T-helper 1 cell treated with Interleukin-12 subunit alpha and Interleukin-12 subunit beta and Interleukin-4 antibody, amounts not matched to agents 30 μg/mL and 1 μg/mL, for 36 hours (primary cell): Measurements from ENCODE around the gene RXFP4.
"Not testable (repeated sequence)": the region's sequence is repeated elsewhere in the genome, so short reads cannot be mapped to it uniquely, and the experiment has no call there.

ENCODE experiments used
- H3K27ac Mint-ChIP-seq: one replicate; pipeline ENCODE4 v1.8.0; 2021; ENCODE audit warnings: mild to moderate bottlenecking, mixed read lengths
- H3K27me3 Mint-ChIP-seq: one replicate; pipeline ENCODE4 v1.8.0; 2021; ENCODE audit warnings: low read depth, mixed read lengths
- H3K36me3 Mint-ChIP-seq: one replicate; pipeline ENCODE4 v1.8.0; 2021; ENCODE audit warnings: low read depth, mixed read lengths
- H3K4me1 Mint-ChIP-seq: one replicate; pipeline ENCODE4 v1.8.0; 2021; ENCODE audit warnings: low read depth, mixed read lengths
- H3K4me3 Mint-ChIP-seq: one replicate; pipeline ENCODE4 v1.8.0; 2021; ENCODE audit warnings: mild to moderate bottlenecking, moderate library complexity, mixed read lengths
- H3K9me3 Mint-ChIP-seq: one replicate; pipeline ENCODE4 v1.8.0; 2021; ENCODE audit warnings: mixed read lengths

Gene RXFP4

GRCh38 chr1:155984903-155985645 is 43.6 kb downstream of the RXFP4 start:
- not testable (repeated sequence) for H3K27me3 Mint-ChIP-seq, H3K27ac Mint-ChIP-seq, H3K9me3 Mint-ChIP-seq, H3K4me3 Mint-ChIP-seq, H3K36me3 Mint-ChIP-seq
- peaks cover 38% of the 10 kb centered on the region for H3K4me1 Mint-ChIP-seq

GRCh38 chr1:155989242-155990004 is 48.0 kb downstream of the RXFP4 start:
- no peak overlapping the region for H3K27ac Mint-ChIP-seq
- H3K27me3 Mint-ChIP-seq = no peaks in the 10 kb centered on the region
- H3K4me3 Mint-ChIP-seq = no peak overlapping the region
- no peaks in the 10 kb centered on the region for H3K9me3 Mint-ChIP-seq
- peaks cover 18% of the 10 kb centered on the region for H3K4me1 Mint-ChIP-seq
- H3K36me3 Mint-ChIP-seq = no peaks in the 10 kb centered on the region

- no peaks in the 10 kb centered on the region for H3K36me3 Mint-ChIP-seq
- no peak overlapping the region for H3K4me3 Mint-ChIP-seq
- no peaks in the 10 kb centered on the region for H3K9me3 Mint-ChIP-seq
- H3K4me1 Mint-ChIP-seq = peaks cover 18% of the 10 kb centered on the region
- no peaks in the 10 kb centered on the region for H3K27me3 Mint-ChIP-seq
- H3K27ac Mint-ChIP-seq = no peak overlapping the region
Observed at GRCh38 chr1:155990005-155990739, 48.7 kb downstream of the RXFP4 start.
